ENCODE results near the gene EVL.

DNA sequence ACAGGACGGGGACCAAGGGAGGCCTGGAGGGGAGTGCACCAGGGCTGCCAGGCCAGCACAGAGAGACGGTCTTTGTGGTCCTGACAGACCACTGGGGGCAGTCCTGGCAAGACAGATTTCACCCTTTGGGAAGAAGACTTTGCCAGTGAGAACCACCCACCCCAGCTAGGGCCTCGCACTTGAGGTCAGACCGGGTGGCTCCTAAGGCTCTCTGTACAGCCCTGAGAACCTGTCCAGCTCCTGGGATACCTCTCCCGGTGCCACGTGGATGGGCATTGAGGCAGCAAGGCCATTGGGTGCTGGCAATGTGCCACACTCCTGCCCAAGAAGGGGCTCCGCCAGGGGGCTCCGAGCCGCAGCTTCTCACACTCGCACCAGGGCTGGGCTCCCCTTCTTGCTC is 51.8 kb downstream of the EVL start:
- no peak for TF ChIP-seq POLR2A (IDR thresholded peaks at IDR 0.05; ENCODE audit: low read length)
- no peak for TF ChIP-seq GATA1 (IDR thresholded peaks at IDR 0.05; ENCODE audit: low read depth, low read length)
